Activated CD4-positive, alpha-beta T cell treated with anti-CD3 and anti-CD28 coated beads for 1 hour (primary cell): ENCODE measurements around the gene FBXL13.
"Not testable (repeated sequence)": the region's sequence is repeated elsewhere in the genome, so short reads cannot be mapped to it uniquely, and the experiment has no call there.

Experiments used
- DNase-seq: peaks from one replicate; pipeline ENCODE4 v3.0.0-alpha.2; 2020

The FBXL13 gene

DNA sequence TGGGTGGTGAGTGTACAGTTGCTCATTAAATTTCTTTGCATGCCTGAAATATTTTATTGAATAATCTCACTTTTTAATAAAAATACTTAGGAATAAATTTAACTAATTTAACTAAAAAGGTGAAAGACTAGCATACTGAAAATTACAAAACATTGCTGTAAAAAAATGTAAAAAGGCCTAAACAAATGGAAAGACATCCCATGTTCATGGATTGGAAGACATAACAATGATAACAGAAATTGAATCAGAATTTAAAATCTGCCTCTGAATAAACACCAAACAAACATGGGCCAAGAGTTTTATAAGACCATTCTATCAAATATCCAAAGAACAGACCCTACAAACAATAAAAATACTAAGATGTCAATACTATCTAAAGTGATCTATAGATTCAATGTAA lies 94.9 kb downstream of the FBXL13 start:
- DNase-seq = no peak

GRCh38 chr7:102978284-102978683 lies 96.3 kb downstream of the FBXL13 start:
- DNase-seq = no peak

DNA sequence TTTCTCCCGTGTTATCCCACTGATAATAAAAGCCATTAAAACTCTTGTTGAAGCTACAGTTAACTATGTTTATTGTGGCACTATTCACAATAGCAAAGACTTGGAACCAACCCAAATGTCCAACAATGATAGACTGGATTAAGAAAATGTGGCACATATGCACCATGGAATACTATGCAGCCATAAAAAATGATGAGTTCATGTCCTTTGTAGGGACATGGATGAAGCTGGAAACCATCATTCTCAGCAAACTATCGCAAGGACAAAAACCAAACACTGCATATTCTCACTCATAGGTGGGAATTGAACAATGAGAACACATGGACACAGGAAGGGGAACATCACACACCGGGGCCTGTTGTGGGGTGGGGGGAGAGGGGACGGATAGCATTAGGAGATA lies 97.0 kb downstream of the FBXL13 start:
- DNase-seq = not testable (repeated sequence)

DNA sequence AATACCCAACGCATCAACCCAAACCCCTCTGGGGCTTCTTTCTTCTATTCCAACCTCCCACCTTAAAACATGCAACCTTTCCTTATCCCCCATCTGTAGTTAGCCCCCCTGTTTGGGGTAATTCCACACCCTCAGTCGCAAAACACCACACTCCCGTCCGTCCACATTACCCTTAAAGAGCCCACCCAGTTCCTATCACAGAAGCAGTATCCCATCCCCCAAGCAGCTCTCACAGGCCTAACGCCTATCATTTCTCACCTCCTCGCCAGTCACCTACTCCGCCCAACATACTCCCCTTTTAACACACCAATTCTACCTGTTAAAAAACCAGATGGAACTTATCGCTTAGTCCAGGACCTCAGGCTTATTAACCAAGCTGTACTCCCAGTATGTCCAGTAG lies 98.1 kb downstream of the FBXL13 start:
- no peak for DNase-seq

DNA sequence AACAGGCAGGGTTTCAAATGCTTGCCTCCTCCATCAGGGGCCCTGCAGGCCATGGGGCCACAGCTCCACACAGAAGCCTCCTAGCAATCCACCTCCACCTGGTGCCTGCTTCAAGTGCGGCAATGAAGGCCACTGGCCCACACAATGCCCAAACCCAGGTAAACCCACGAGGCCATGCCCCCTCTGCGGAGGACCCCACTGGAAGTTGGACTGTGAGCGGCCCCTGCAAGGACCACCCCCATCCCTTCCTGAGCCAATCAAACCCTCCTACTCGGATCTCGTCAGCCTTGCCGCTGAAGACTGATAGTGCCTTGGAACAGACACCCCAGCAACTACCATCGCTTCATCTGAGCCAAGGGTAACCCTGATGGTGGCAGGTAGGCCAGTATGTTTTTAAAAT lies 98.7 kb downstream of the FBXL13 start:
- no peak for DNase-seq

GRCh38 chr7:102974366-102975236 lies 100.0 kb downstream of the FBXL13 start:
- DNase-seq = no peak

DNA sequence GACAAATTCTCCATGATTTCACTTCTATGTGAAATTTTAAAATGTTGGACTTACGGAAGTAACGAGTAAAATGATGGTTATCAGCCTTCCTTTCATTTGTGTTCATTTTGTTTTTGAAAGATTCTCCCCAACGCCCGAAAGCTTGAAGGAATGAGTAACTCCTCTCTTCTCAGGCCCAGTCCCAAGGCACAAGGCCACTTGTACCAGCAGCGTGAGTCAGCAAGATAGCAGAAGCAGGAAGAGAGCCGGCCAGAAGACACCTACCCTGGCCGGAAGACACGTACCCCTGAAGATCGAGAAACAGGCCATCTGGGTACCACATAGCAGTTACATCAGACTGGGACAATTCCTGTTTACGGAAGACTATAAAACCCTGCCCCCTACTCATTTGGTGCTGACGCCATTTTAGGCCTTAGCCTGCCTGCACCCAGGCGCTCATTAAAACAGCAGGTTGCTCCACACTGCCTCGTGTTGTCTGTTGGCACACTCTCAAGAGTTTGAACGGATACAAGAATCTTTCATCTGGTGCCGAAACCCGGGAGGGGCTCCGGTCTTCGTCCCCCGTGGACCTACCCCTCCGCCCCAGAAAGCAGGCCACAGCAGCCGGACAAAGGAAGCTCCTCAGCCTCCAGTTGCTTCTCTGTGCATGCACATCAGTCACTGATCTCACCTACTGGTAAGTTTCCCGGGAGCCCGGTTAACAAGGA lies 101.3 kb downstream of the FBXL13 start:
- DNase-seq = no peak

DNA sequence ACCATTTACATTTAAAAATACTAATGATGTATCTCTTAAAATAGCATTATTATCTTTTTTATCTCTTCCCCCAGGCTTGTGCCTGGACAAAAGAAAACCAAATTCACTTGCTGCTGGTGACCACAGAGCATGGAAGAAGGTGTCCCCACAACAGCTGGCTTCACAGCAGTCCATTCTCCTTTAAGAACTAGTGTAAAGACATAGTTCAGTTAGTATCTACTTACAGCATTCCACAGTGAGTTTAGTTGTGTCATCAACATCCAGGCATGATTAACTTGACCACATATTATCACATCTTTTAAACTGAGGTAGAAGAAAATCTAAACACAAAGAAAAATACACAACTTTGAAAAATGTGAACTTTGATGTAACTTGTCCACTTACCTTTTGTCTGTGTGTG lies 106.8 kb downstream of the FBXL13 start:
- DNase-seq = no peak

GRCh38 chr7:102966465-102966864 lies 108.1 kb downstream of the FBXL13 start:
- DNase-seq = no peak

GRCh38 chr7:102961993-102962392 lies 112.6 kb downstream of the FBXL13 start:
- not testable (repeated sequence) for DNase-seq

GRCh38 chr7:102958004-102958403 lies 116.6 kb downstream of the FBXL13 start:
- not testable (repeated sequence) for DNase-seq

GRCh38 chr7:102954359-102954758 lies 120.2 kb downstream of the FBXL13 start:
- DNase-seq = not testable (repeated sequence)

- no peak for DNase-seq
Measured at GRCh38 chr7:102953406-102953805, 121.2 kb downstream of the FBXL13 start.

DNA sequence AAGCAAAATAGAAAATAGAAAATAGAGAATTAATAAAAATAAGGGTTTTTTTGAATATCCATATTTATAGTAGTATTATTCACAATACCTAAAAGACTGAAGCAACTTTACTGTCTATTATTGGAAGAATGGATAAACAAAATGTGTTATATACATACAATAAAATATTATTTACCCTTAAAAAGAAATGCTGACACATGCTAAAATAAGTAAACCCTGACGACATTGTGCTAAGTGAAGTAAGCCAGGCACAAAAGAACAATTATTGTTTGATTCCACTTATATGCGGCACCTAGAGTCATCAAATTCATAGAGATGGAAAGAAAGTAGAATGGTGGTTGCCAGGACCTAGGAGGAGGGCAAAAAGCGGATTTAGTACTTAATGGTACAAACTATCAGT lies 122.8 kb downstream of the FBXL13 start:
- DNase-seq = no peak

- DNase-seq = no peak
Measured at GRCh38 chr7:102944241-102944640, 130.4 kb downstream of the FBXL13 start.

DNA sequence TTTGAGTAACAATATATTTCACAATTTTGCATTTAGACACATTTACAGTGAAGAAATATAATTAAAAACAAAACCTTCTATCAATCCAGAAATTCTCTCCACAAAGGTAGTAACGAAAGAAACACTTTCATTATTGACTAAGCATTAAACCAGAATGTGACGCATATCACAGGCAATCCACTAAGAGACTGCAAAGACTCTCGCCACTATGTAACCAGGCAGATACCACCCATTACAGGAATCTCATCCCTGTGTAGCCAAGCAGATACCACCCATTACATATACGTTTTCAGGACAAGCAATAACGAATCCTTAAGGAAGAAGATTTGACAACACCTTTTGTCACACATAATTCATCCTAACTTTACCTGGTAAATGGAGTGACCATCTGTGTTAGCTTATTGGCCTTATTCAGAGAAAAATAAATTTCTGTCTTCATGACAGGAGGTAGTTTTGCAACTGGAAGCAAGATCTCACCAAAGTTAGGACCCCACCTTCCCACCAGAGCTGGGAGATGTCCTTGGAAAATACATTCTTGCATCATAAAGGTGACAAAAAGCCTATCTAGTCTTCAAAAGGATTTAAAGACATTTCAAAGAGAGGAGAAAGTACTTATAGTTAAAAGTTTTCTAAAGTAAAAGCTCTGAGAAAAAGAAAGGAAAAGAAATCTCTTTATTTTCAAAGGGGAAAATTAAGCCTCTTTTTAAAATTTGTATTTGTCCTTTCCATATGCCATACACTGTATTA lies 131.0 kb downstream of the FBXL13 start:
- no peak for DNase-seq

GRCh38 chr7:102942868-102943267 lies 131.7 kb downstream of the FBXL13 start:
- no peak for DNase-seq

DNA sequence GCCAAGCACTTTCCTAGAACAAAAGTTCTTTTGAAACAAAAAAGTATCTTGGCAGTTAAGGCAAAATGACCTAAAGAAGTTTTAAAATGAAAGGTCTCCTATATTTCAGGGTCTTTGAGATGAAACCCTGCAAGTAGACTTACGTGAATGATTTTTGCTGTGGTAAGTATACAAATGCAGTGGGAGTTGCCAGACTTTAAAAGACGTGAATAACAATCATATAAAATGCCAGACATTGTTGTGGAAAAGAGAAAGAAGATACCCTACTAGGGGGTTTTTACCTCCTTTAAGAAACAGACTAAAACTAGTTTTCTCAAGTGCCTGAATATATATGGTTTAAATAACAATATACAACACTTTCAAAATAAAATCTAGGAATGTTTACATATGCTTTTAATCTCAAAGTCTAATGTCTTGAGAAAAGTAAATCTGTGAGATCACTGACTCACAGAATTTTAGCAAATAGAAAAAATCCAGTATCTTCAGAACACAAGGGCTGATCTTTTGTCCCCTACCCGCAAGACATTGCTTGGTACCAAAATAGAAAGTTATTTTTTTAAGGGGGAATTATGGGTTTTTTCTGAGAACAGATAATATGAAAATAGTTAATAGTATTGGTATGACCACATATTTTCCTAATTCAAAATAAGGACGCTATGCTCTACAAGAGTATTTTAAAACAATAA lies 132.3 kb downstream of the FBXL13 start:
- DNase-seq = no peak

DNA sequence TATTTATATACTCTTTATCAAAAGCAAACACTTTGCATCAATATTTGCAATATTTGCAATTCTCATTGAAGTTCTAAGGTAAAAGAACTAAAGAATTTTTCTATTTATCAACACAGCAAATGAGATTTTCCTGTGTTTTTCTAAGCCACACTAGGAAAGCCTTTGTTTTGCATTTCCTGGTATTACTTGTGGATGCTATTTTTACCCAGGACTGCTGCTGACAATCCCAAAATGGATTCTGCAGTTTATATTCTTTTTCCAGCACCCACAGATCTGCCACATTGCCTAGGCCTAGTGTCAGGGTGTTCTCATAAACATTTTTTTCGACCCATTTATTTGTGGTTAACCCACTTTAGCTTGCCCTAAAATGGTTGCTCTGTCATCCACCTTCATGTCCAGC lies 135.9 kb downstream of the FBXL13 start:
- no peak for DNase-seq

DNA sequence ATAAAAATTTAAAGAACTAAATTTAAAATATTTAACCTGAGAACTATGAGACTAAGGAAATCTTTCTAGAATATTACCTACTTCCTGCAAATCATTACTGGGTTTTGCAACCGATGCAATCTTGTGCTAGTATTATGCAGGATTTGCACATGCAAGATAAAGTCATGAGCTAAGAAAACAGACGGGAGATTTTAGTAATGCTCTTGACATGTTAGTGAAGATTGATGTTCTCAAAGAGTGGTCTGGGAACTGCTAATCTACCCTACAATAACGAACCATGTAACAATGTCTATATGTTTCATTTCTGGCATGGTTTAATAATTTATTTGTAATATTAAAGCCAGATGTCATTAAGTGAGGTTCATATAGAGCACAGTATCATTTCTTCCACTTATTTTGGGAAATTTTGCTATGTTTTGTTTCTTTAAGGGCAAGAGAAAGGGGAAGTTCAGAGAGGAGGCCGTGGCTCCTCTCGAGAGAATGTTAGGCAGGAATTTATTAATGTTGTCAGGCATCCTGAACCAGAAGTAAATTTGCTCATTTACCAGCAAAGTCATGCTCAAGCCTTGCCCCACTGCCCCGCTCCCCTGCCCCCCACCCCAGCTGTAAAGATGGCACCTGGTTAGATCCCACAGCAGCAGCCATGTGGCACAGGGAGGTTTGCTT lies 139.0 kb downstream of the FBXL13 start:
- no peak for DNase-seq

DNA sequence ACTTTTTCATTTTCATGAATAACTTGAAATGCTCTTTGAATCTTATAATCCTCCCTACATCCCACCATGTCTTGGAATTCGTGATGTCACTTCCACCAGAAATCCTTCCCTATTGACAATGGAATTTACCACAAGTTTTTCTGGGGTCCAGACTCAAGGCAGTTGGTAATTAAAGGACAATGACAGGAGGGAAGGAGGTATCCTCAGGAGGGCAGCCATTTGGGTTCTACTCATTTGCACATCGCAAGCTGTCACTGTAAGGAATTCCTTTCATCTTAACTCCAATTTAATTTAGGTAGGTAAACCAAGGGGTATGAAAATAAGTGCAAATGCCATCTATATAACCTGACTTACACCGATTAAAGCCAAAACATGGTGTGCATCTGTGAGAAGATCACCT lies 139.9 kb downstream of the FBXL13 start:
- DNase-seq = no peak

DNA sequence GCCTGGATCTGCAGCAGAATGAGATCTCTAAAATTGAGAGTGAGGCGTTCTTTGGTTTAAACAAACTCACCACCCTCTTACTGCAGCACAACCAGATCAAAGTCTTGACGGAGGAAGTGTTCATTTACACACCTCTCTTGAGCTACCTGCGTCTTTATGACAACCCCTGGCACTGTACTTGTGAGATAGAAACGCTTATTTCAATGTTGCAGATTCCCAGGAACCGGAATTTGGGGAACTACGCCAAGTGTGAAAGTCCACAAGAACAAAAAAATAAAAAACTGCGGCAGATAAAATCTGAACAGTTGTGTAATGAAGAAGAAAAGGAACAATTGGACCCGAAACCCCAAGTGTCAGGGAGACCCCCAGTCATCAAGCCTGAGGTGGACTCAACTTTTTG lies 140.4 kb downstream of the FBXL13 start:
- DNase-seq = no peak
